Measurements from ENCODE around the gene UHRF1.

The UHRF1 gene

GRCh38 chr19:5005096-5005495 lies 95.8 kb downstream of the UHRF1 start:
- Histone ChIP-seq H3K79me2 (ENCODE audit: control insufficient read depth, low read length) (peaks cover 58% of the 10 kb centered on the region), H4K20me1 (ENCODE audit: control insufficient read depth, insufficient read depth, low read depth, low read length) (0 out of 2 replicates have a peak, but pooled peaks cover 4% of the 10 kb centered on the region)

GRCh38 chr19:5006201-5006600 lies 96.9 kb downstream of the UHRF1 start:
- H3K27ac ChIP-seq (ENCODE audit: low read depth, low read length), result no peak overlapping the region
- no peak overlapping the region for H3K4me3 ChIP-seq (ENCODE audit: low read length)
- H3K79me2 ChIP-seq (ENCODE audit: control insufficient read depth, low read length), result peaks cover 63% of the 10 kb centered on the region
- TF ChIP-seq, protein P1, sequence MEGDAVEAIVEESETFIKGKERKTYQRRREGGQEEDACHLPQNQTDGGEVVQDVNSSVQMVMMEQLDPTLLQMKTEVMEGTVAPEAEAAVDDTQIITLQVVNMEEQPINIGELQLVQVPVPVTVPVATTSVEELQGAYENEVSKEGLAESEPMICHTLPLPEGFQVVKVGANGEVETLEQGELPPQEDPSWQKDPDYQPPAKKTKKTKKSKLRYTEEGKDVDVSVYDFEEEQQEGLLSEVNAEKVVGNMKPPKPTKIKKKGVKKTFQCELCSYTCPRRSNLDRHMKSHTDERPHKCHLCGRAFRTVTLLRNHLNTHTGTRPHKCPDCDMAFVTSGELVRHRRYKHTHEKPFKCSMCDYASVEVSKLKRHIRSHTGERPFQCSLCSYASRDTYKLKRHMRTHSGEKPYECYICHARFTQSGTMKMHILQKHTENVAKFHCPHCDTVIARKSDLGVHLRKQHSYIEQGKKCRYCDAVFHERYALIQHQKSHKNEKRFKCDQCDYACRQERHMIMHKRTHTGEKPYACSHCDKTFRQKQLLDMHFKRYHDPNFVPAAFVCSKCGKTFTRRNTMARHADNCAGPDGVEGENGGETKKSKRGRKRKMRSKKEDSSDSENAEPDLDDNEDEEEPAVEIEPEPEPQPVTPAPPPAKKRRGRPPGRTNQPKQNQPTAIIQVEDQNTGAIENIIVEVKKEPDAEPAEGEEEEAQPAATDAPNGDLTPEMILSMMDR (IDR thresholded peaks at IDR 0.05; ENCODE audit: low read depth, low read length, poor library complexity, severe bottlenecking), result no peak
- TF ChIP-seq EZH2phosphoT487 (IDR thresholded peaks at IDR 0.05; ENCODE audit: borderline replicate concordance, low read length), result no peak
- 0 out of 2 replicates have a peak, but pooled peaks cover 2% of the 10 kb centered on the region for H4K20me1 ChIP-seq (ENCODE audit: control insufficient read depth, insufficient read depth, low read depth, low read length)
- no peaks in the 10 kb centered on the region for H3F3A ChIP-seq (ENCODE audit: control insufficient read depth, insufficient read depth)
- no peaks in the 10 kb centered on the region for H3K9me3 ChIP-seq (ENCODE audit: control insufficient read depth, insufficient read depth, low read length)
- 0 out of 2 replicates have a peak, but pooled peaks cover 2% of the 10 kb centered on the region for H3K36me3 ChIP-seq (ENCODE audit: control insufficient read depth, low read length)
- H3K4me1 ChIP-seq (ENCODE audit: control insufficient read depth, low read length), result peaks cover 3% of the 10 kb centered on the region; the same call in 1 of the 2 replicates
- H3K9me2 ChIP-seq (replicated peaks; ENCODE audit: control insufficient read depth, low read length), result no peaks in the 10 kb centered on the region
- H3K27me3 ChIP-seq (ENCODE audit: control insufficient read depth, low read length), result no peaks in the 10 kb centered on the region
- H3K4me2 ChIP-seq (ENCODE audit: low read length), result no peak overlapping the region

More at GRCh38 chr19:5005096-5005495, 95.8 kb downstream of the UHRF1 start:
- Histone ChIP-seq H3K9me2 (replicated peaks; ENCODE audit: control insufficient read depth, low read length) (no peaks in the 10 kb centered on the region), H3F3A (ENCODE audit: control insufficient read depth, insufficient read depth) (no peaks in the 10 kb centered on the region), H3K4me1 (ENCODE audit: control insufficient read depth, low read length) (peaks cover 3% of the 10 kb centered on the region; the same call in 1 of the 2 replicates), H3K4me2 (ENCODE audit: low read length) (no peak overlapping the region), H3K36me3 (ENCODE audit: control insufficient read depth, low read length) (0 out of 2 replicates have a peak, but pooled peaks cover 3% of the 10 kb centered on the region), H3K9me3 (ENCODE audit: control insufficient read depth, insufficient read depth, low read length) (no peaks in the 10 kb centered on the region), H3K27me3 (ENCODE audit: control insufficient read depth, low read length) (no peaks in the 10 kb centered on the region), H3K4me3 (ENCODE audit: low read length) (no peak overlapping the region), H3K27ac (ENCODE audit: low read depth, low read length) (no peak overlapping the region)
- TF ChIP-seq, protein P1 (IDR thresholded peaks at IDR 0.05; ENCODE audit: low read depth, low read length, poor library complexity, severe bottlenecking), result no peak
- TF ChIP-seq EZH2phosphoT487 (IDR thresholded peaks at IDR 0.05; ENCODE audit: borderline replicate concordance, low read length), result no peak

- Histone ChIP-seq H3K4me2 (ENCODE audit: low read length) (no peak overlapping the region), H4K20me1 (ENCODE audit: control insufficient read depth, insufficient read depth, low read depth, low read length) (no peaks in the 10 kb centered on the region), H3K27ac (ENCODE audit: low read depth, low read length) (no peak overlapping the region), H3K27me3 (ENCODE audit: control insufficient read depth, low read length) (no peaks in the 10 kb centered on the region), H3K4me1 (ENCODE audit: control insufficient read depth, low read length) (no peaks in the 10 kb centered on the region), H3K36me3 (ENCODE audit: control insufficient read depth, low read length) (no peaks in the 10 kb centered on the region), H3K79me2 (ENCODE audit: control insufficient read depth, low read length) (peaks cover 63% of the 10 kb centered on the region), H3K9me3 (ENCODE audit: control insufficient read depth, insufficient read depth, low read length) (no peaks in the 10 kb centered on the region), H3K4me3 (ENCODE audit: low read length) (no peak overlapping the region), H3K9me2 (replicated peaks; ENCODE audit: control insufficient read depth, low read length) (no peaks in the 10 kb centered on the region), H3F3A (ENCODE audit: control insufficient read depth, insufficient read depth) (no peaks in the 10 kb centered on the region)
- TF ChIP-seq, protein P1 (IDR thresholded peaks at IDR 0.05; ENCODE audit: low read depth, low read length, poor library complexity, severe bottlenecking), result no peak
- TF ChIP-seq EZH2phosphoT487 (IDR thresholded peaks at IDR 0.05; ENCODE audit: borderline replicate concordance, low read length), result no peak
Measured at GRCh38 chr19:5006821-5007220, 97.5 kb downstream of the UHRF1 start.
